ENCODE data around the gene SPG7. TPM values are rescaled to one million over a fixed set of nuclear protein-coding genes. Genes with fewer than 3 reads are reported as not detected.

SPG7 gene
- total and polyA plus RNA-seq, 9 of the 15 experiments (the other 6 are each of a cell fraction or from before 2014, with no cell fraction given), result 5.8 to 89.1 (median 49.4) TPM

GRCh38 chr16:89490439-89491237 is 17.6 kb upstream of the SPG7 start, which contains the start of gene ANKRD11 (continued):
- peak; percentile 65; the same call in 1 of the 2 replicates for TF ChIP-seq ZNF263 (CRISPR knock-in tag; IDR thresholded peaks at IDR 0.05; ENCODE audit: borderline replicate concordance)
- peak; percentile 37 to 89; a peak in 2 of 4 replicates for TF ChIP-seq UBTF (IDR thresholded peaks at IDR 0.05; ENCODE audit: borderline replicate concordance in 1 of 2, low read depth in 2 of 2, low read length in 2 of 2)
- no peak for TF ChIP-seq SMARCC2 (IDR thresholded peaks at IDR 0.05; ENCODE audit: low read depth)
- TF ChIP-seq ZNF561 (CRISPR knock-in tag; conservative IDR thresholded peaks at IDR 0.05), result no peak
- TF ChIP-seq RBM39 (optimal IDR thresholded peaks at IDR 0.05; ENCODE audit: low read depth, low read length), result no peak
- no peak for TF ChIP-seq ZNF398 (CRISPR knock-in tag; IDR thresholded peaks at IDR 0.05)
- TF ChIP-seq NEUROD1 (IDR thresholded peaks at IDR 0.05; ENCODE audit: borderline replicate concordance, low read depth, low read length, partially characterized antibody), result peak; percentile 94
- TF ChIP-seq PHB2 (IDR thresholded peaks at IDR 0.05; ENCODE audit: low read depth), result no peak
- TF ChIP-seq, protein P1, sequence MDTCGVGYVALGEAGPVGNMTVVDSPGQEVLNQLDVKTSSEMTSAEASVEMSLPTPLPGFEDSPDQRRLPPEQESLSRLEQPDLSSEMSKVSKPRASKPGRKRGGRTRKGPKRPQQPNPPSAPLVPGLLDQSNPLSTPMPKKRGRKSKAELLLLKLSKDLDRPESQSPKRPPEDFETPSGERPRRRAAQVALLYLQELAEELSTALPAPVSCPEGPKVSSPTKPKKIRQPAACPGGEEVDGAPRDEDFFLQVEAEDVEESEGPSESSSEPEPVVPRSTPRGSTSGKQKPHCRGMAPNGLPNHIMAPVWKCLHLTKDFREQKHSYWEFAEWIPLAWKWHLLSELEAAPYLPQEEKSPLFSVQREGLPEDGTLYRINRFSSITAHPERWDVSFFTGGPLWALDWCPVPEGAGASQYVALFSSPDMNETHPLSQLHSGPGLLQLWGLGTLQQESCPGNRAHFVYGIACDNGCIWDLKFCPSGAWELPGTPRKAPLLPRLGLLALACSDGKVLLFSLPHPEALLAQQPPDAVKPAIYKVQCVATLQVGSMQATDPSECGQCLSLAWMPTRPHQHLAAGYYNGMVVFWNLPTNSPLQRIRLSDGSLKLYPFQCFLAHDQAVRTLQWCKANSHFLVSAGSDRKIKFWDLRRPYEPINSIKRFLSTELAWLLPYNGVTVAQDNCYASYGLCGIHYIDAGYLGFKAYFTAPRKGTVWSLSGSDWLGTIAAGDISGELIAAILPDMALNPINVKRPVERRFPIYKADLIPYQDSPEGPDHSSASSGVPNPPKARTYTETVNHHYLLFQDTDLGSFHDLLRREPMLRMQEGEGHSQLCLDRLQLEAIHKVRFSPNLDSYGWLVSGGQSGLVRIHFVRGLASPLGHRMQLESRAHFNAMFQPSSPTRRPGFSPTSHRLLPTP (IDR thresholded peaks at IDR 0.05; ENCODE audit: borderline replicate concordance, extremely low read depth, insufficient read length), result no peak
- no peak for TF ChIP-seq FOXO4 (CRISPR knock-in tag; IDR thresholded peaks at IDR 0.05)
- no peak for TF ChIP-seq ZNF785 (CRISPR knock-in tag; IDR thresholded peaks at IDR 0.05)
- peak; percentile 65; the same call in 1 of the 2 replicates for TF ChIP-seq ARID4B (CRISPR knock-in tag; IDR thresholded peaks at IDR 0.05)
